IMR-90 (cell line): ENCODE measurements around the gene ABHD1.

ENCODE experiments used
- CTCF ChIP-seq: conservative IDR thresholded peaks from 2 replicates; pipeline ENCODE4 v1.5.1; 2012; ENCODE audit warnings: mild to moderate bottlenecking, low read depth, low read length, improper control_type of control experiment
- MAFK ChIP-seq: IDR thresholded peaks from 2 replicates; pipeline ENCODE4 v1.6.1; 2012; ENCODE audit warnings: low read depth, low read length, improper control_type of control experiment
- POLR2A ChIP-seq: IDR thresholded peaks from 2 replicates; pipeline ENCODE4 v1.6.1; 2012; ENCODE audit warnings: mild to moderate bottlenecking, low read depth, low read length
- RAD21 ChIP-seq: IDR thresholded peaks from 2 replicates; pipeline ENCODE4 v1.6.1; 2012; ENCODE audit warnings: low read length, improper control_type of control experiment

DNA sequence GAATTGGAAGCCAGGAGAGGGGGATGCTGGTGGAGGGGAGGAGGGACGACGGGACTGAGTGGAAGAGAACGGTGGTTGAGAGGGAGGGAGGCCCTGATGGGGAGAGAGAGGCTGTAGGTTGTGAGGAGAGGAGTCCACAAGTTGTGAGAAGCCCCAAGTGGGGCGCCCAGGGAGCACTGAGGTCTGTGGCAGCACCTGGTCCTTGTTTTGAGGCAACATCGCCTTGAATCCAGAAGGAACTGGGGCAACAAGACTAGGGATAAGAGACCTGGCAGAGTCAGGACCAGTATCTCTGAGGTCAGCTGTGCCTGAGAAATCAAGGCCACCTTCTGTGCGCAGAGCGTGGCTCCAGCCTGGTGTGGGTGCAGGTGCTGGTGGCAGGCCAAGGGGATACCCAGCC is 14.5 kb downstream of the ABHD1 start:
- TF ChIP-seq CTCF (no peak), POLR2A (no peak), RAD21 (no peak), MAFK (no peak)
